ENCODE results near the gene CD274. TPM values are rescaled to one million over a fixed set of nuclear protein-coding genes. Genes with fewer than 3 reads are reported as not detected.
"Not testable (repeated sequence)": the region's sequence is repeated elsewhere in the genome, so short reads cannot be mapped to it uniquely, and the experiment has no call there.

CD274 gene
- total RNA-seq, 2 experiments from 2014 or later: 25.0 to 30.1 TPM

- Mint-ChIP-seq H3K36me3 (ENCODE audit: low read depth) (peaks cover 25% of the 10 kb centered on the region), H3K27me3 (no peaks in the 10 kb centered on the region), H3K4me3 (peak overlapping the region; percentile 85), H3K27ac (peak overlapping the region; percentile 99), H3K9me3 (ENCODE audit: low read depth) (no peaks in the 10 kb centered on the region), H3K4me1 (peaks cover 56% of the 10 kb centered on the region)
- ATAC-seq (peak; percentile 53), DNase-seq (peak; percentile 77)
- ChIA-PET POLR2A (interaction anchor here (0.6 to 4.0 kb wide), 5 partner anchors 12 to 189 kb away, joined by 3 to 23 read pairs (median 5); partner anchors contain the start of gene CD274), CTCF (interaction anchor here (0.6 to 5.2 kb wide), 10 partner anchors 10 to 414 kb away, joined by 3 to 48 read pairs (median 4); partner anchors contain the start of gene CD274)
- intact Hi-C loops (cut with DNase I, micrococcal nuclease): loop anchor here (1.0 to 5.0 kb wide), 10 partner anchors 8 to 1911 kb away; partner anchors contain the start of genes AK3 (in 1 of the 2), ERMP1 (in 1 of the 2), JAK2 (in 1 of the 2) and RANBP6 (in 1 of the 2)
Observed at GRCh38 chr9:5438301-5439162, 11.8 kb upstream of the CD274 start.

GRCh38 chr9:5440426-5440825, 9.9 kb upstream of the CD274 start:
- ATAC-seq (no peak), DNase-seq (no peak)
- Mint-ChIP-seq H3K9me3 (ENCODE audit: low read depth) (peaks cover 2% of the 10 kb centered on the region), H3K4me3 (no peak overlapping the region), H3K27me3 (no peaks in the 10 kb centered on the region), H3K36me3 (ENCODE audit: low read depth) (peaks cover 17% of the 10 kb centered on the region), H3K4me1 (peaks cover 60% of the 10 kb centered on the region), H3K27ac (peak overlapping the region; percentile 55)
- POLR2A ChIA-PET: interaction anchor here (4.0 kb wide), 1 partner anchor 10 kb away, joined by 23 read pairs; the partner anchor contains the start of gene CD274
- CTCF ChIA-PET: interaction anchor here (0.6 to 5.2 kb wide), 10 partner anchors 8 to 393 kb away, joined by 3 to 48 read pairs (median 4); partner anchors contain the start of genes CD274 and ERMP1
- intact Hi-C loops (cut with DNase I, micrococcal nuclease): loop anchor here in 1 of 2 experiments (5.0 kb wide), 1 partner anchor 678 kb away; no protein-coding TSS in a partner anchor

- Mint-ChIP-seq H3K36me3 (ENCODE audit: low read depth) (peaks cover 10% of the 10 kb centered on the region), H3K27me3 (no peaks in the 10 kb centered on the region), H3K4me1 (peaks cover 59% of the 10 kb centered on the region), H3K27ac (peak overlapping the region; percentile 77), H3K4me3 (no peak overlapping the region), H3K9me3 (ENCODE audit: low read depth) (peaks cover 2% of the 10 kb centered on the region)
- intact Hi-C loops (cut with DNase I, micrococcal nuclease): loop anchor here in 1 of 2 experiments (5.0 kb wide), 1 partner anchor 679 kb away; no protein-coding TSS in a partner anchor
- DNase-seq (peak; percentile 23), ATAC-seq (no peak)
- CTCF ChIA-PET: interaction anchor here (0.7 to 5.2 kb wide), 10 partner anchors 8 to 392 kb away, joined by 3 to 48 read pairs (median 5); partner anchors contain the start of genes CD274 and ERMP1
- POLR2A ChIA-PET: no interaction called here
Observed at GRCh38 chr9:5441043-5441442, 9.3 kb upstream of the CD274 start.

DNA sequence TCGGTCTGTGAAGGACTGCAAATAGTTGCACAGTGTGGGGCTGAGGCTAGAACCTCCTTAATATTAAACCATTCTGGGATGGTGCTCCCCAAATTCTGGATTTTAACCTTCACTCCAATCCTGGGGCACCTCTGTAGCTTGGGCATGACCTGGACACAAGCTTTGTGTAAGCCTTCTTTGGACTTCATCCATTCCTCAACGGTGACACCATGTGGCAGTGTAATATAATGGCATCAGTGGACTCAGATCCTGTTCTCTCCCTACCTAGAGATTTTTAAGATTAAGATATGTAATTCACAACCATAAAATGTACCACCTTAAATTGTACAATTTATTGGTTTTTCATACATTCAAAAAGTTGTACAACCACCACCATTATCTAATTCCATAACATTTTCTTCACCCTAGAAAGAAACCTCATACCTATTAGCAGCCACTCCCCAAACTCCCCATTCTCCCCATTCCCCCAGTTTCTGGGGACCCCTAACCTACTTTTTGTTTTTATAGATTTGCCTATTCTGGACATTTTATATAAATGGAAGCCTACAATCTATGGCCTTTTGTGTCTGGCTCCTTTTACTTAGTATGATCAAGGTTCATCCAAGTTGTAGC, 7.8 kb upstream of the CD274 start:
- intact Hi-C loops (cut with DNase I, micrococcal nuclease): loop anchor here in 1 of 2 experiments (1.0 to 5.0 kb wide), 2 partner anchors 148 to 680 kb away; no protein-coding TSS in a partner anchor
- H3K27ac Mint-ChIP-seq: no peak overlapping the region
- H3K27me3 Mint-ChIP-seq: no peaks in the 10 kb centered on the region
- no peak overlapping the region for H3K4me3 Mint-ChIP-seq
- H3K9me3 Mint-ChIP-seq (ENCODE audit: low read depth): peaks cover 2% of the 10 kb centered on the region
- H3K4me1 Mint-ChIP-seq: peaks cover 61% of the 10 kb centered on the region
- DNase-seq (peak; percentile 54), ATAC-seq (no peak)
- POLR2A ChIA-PET: no interaction called here
- H3K36me3 Mint-ChIP-seq (ENCODE audit: low read depth): no peaks in the 10 kb centered on the region
- CTCF ChIA-PET: interaction anchor here (0.7 to 4.0 kb wide), 6 partner anchors 8 to 256 kb away, joined by 3 to 22 read pairs (median 8); partner anchors contain the start of gene CD274

DNA sequence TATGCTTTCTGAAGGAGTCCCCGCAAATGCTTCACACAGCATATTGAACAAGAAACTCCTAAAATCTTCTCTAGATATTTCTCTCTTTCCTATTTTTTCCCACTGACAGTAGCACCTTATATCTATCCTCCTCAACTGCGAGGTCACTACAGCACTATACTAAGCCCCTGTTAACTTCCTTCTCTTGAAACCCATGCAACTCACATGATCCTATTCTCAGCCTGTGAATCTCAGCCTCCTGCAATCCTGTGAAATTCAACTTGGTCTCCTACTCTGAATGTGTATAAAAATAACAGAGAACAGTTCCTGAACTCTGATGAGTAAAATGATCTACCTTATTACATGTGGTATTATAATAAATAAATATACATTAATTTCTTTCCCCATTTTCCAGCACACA, 6.5 kb upstream of the CD274 start:
- DNase-seq: no peak
- intact Hi-C loops (cut with DNase I, micrococcal nuclease): loop anchor here in 1 of 2 experiments (5.0 kb wide), 1 partner anchor 682 kb away; no protein-coding TSS in a partner anchor

DNA sequence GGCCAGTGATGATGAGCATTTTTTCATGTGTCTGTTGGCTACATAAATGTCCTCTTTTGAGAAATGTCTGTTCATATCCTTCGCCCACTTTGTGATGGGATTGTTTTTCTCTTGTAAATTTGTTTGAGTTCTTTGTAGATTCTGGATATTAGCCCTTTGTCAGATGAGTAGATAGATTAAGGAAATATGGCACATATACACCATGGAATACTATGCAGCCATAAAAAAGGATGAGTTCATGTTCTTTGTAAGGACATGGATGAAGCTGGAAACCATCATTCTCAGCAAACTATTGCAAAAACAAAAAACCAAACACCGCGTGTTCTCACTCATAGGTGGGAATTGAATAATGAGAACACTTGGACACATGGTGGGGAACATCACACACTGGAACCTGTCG, 5.2 kb upstream of the CD274 start:
- CTCF ChIA-PET: interaction anchor here (0.6 kb wide), 1 partner anchor 1966 kb away, joined by 3 read pairs; no protein-coding TSS in a partner anchor
- DNase-seq; H3K27me3 Mint-ChIP-seq; intact Hi-C loops (cut with DNase I, micrococcal nuclease); H3K4me3 Mint-ChIP-seq; H3K27ac Mint-ChIP-seq; POLR2A ChIA-PET; H3K36me3 Mint-ChIP-seq (ENCODE audit: low read depth); H3K9me3 Mint-ChIP-seq (ENCODE audit: low read depth); ATAC-seq: not testable (repeated sequence)
- H3K4me1 Mint-ChIP-seq: peaks cover 68% of the 10 kb centered on the region

More for the DNA sequence above, 6.5 kb upstream of the CD274 start:
- no peaks in the 10 kb centered on the region for H3K36me3 Mint-ChIP-seq (ENCODE audit: low read depth)
- no peak for ATAC-seq
- no peaks in the 10 kb centered on the region for H3K27me3 Mint-ChIP-seq
- H3K4me3 Mint-ChIP-seq: no peak overlapping the region
- peaks cover 2% of the 10 kb centered on the region for H3K9me3 Mint-ChIP-seq (ENCODE audit: low read depth)
- POLR2A ChIA-PET: no interaction called here
- peaks cover 70% of the 10 kb centered on the region for H3K4me1 Mint-ChIP-seq
- H3K27ac Mint-ChIP-seq: no peak overlapping the region
- CTCF ChIA-PET: interaction anchor here (0.6 to 4.0 kb wide), 8 partner anchors 11 to 512 kb away, joined by 3 to 22 read pairs (median 5); partner anchors contain the start of gene ERMP1

GRCh38 chr9:5445886-5446285, 4.5 kb upstream of the CD274 start:
- no peaks in the 10 kb centered on the region for H3K27me3 Mint-ChIP-seq
- intact Hi-C loops (cut with DNase I, micrococcal nuclease): loop anchor here in 1 of 2 experiments (1.0 kb wide), 1 partner anchor 8 kb away; no protein-coding TSS in a partner anchor
- H3K4me1 Mint-ChIP-seq: peaks cover 60% of the 10 kb centered on the region
- ATAC-seq (no peak), DNase-seq (no peak)
- H3K4me3 Mint-ChIP-seq: no peak overlapping the region
- no peak overlapping the region for H3K27ac Mint-ChIP-seq
- peaks cover 2% of the 10 kb centered on the region for H3K9me3 Mint-ChIP-seq (ENCODE audit: low read depth)
- no peaks in the 10 kb centered on the region for H3K36me3 Mint-ChIP-seq (ENCODE audit: low read depth)
- ChIA-PET POLR2A (no interaction called here), CTCF (interaction anchor here (1.0 to 5.4 kb wide), 3 partner anchors 7 to 140 kb away, joined by 5 to 48 read pairs (median 5); partner anchors contain the start of gene PLGRKT)

DNA sequence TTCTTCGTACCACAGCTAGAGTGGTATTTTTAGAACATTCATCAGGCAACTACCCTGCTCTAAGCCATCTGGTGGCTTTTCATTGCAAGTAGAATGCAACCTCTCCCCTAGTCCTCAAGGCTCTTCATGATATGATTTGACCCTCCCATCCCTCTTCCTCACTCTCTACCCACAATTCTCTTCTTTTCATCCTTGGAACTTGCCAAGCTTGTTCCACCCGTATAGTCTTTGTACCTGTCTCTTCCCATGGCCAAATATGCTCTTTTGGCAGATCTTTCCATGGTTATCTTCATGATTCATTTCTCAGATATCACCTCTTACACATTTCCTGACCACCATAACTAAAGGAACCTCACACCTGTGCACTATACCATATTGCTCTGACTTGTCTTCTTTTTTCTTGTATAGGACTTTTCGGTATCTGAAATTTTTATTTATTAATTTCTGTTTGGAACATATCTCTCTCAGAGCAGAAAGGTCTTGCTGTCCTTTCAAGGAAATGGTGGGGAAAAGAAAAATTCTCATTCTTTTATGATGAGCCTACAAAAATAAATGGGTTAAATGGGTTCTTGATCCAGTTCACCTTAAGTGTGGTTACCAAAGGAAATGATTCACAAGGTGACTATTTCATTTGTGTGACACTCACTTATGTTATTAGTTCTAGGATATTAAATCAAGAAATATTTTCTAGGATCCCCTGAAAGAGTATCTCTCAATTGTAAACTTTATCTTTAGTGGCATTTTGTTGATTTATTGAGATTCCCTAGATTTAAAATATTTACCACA, 3.7 kb upstream of the CD274 start:
- intact Hi-C loops (cut with DNase I, micrococcal nuclease): loop anchor here (1.0 kb wide), 1 partner anchor 8 kb away; no protein-coding TSS in a partner anchor
- H3K27ac Mint-ChIP-seq: peak overlapping the region; percentile 86
- POLR2A ChIA-PET: no interaction called here
- ATAC-seq: peak; percentile 45
- H3K4me3 Mint-ChIP-seq: peak overlapping the region; percentile 32
- H3K9me3 Mint-ChIP-seq (ENCODE audit: low read depth): peaks cover 2% of the 10 kb centered on the region
- H3K4me1 Mint-ChIP-seq: peaks cover 60% of the 10 kb centered on the region
- H3K36me3 Mint-ChIP-seq (ENCODE audit: low read depth): peaks cover 5% of the 10 kb centered on the region
- no peak for DNase-seq
- H3K27me3 Mint-ChIP-seq: no peaks in the 10 kb centered on the region
- CTCF ChIA-PET: interaction anchor here (0.8 to 5.4 kb wide), 5 partner anchors 8 to 139 kb away, joined by 3 to 48 read pairs (median 5); partner anchors contain the start of gene PLGRKT

- ChIA-PET POLR2A (no interaction called here), CTCF (interaction anchor here (0.8 to 5.4 kb wide), 4 partner anchors 8 to 139 kb away, joined by 3 to 48 read pairs (median 4); partner anchors contain the start of gene PLGRKT)
- H3K9me3 Mint-ChIP-seq (ENCODE audit: low read depth): peaks cover 2% of the 10 kb centered on the region
- ATAC-seq (peak; percentile 3), DNase-seq (no peak)
- intact Hi-C loops (cut with DNase I, micrococcal nuclease): loop anchor here in 1 of 2 experiments (1.0 kb wide), 1 partner anchor 9 kb away; no protein-coding TSS in a partner anchor
- peaks cover 61% of the 10 kb centered on the region for H3K4me1 Mint-ChIP-seq
- H3K27ac Mint-ChIP-seq: peak overlapping the region; percentile 77
- H3K27me3 Mint-ChIP-seq: no peaks in the 10 kb centered on the region
- peak overlapping the region; percentile 32 for H3K4me3 Mint-ChIP-seq
- peaks cover 12% of the 10 kb centered on the region for H3K36me3 Mint-ChIP-seq (ENCODE audit: low read depth)
Observed at GRCh38 chr9:5447337-5447736, 3.0 kb upstream of the CD274 start.

DNA sequence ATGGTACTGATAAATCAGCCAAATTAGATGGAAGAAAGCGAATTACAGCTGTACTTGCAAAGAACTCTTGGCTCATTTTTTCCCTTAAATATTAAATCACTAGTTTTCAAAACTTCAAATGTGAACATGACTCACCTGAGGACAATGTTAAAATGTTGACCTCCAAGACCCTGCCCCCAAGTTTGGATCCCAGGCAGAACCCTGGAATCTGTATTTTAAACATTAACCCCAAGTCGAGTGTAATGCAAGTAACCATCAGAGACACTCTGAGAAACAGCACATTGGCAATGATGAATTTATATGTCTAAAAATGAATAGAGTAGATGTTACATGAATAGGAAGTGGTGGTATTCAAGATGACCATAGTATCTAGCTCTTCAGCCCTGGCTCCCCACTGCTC, 2.3 kb upstream of the CD274 start:
- POLR2A ChIA-PET: no interaction called here
- peak overlapping the region; percentile 58 for H3K27ac Mint-ChIP-seq
- intact Hi-C loops (cut with DNase I, micrococcal nuclease): no loop called here
- no peak for DNase-seq
- no peaks in the 10 kb centered on the region for H3K27me3 Mint-ChIP-seq
- peaks cover 2% of the 10 kb centered on the region for H3K9me3 Mint-ChIP-seq (ENCODE audit: low read depth)
- H3K4me3 Mint-ChIP-seq: no peak overlapping the region
- peaks cover 17% of the 10 kb centered on the region for H3K36me3 Mint-ChIP-seq (ENCODE audit: low read depth)
- no peak for ATAC-seq
- H3K4me1 Mint-ChIP-seq: peaks cover 63% of the 10 kb centered on the region
- CTCF ChIA-PET: interaction anchor here (0.6 to 5.4 kb wide), 6 partner anchors 9 to 844 kb away, joined by 3 to 48 read pairs (median 4); partner anchors contain the start of gene PLGRKT
